GM18858 (cell line): ENCODE results near the gene MAPK4.
"Not testable (repeated sequence)": the region's sequence is repeated elsewhere in the genome, so short reads cannot be mapped to it uniquely, and the experiment has no call there.

Experiments
- ATAC-seq: cut with Tn5 transposase; IDR thresholded peaks from one replicate; pipeline ENCODE4 v1.9.1; 2021; ENCODE audit not compliant: unreplicated experiment

MAPK4 gene

GRCh38 chr18:50679056-50679455, 119.2 kb downstream of the MAPK4 start:
- ATAC-seq, result no peak

DNA sequence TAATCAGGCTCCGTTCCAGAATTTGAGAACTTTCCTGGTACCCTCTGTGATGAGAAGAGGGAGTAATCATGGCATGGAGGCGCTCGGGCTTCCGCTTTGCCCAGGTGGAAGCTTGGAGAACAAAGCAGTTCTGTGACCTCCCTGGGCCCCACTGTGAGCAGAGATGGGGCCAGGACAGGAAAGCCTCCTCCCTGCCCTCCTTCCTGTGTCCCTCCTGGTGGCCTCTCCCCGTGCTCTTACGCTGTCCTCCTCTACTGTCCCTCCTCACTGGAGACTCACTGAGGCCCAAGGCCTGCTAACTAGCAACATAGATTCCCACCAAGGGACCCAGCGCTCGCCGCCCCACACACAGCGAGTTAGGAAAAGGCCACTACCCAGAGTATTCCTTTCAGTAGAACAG, 119.8 kb downstream of the MAPK4 start:
- no peak for ATAC-seq

GRCh38 chr18:50680966-50681365, 121.1 kb downstream of the MAPK4 start:
- no peak for ATAC-seq

GRCh38 chr18:50682852-50683251, 123.0 kb downstream of the MAPK4 start:
- ATAC-seq, result no peak

GRCh38 chr18:50686409-50686808, 126.5 kb downstream of the MAPK4 start:
- ATAC-seq, result no peak

DNA sequence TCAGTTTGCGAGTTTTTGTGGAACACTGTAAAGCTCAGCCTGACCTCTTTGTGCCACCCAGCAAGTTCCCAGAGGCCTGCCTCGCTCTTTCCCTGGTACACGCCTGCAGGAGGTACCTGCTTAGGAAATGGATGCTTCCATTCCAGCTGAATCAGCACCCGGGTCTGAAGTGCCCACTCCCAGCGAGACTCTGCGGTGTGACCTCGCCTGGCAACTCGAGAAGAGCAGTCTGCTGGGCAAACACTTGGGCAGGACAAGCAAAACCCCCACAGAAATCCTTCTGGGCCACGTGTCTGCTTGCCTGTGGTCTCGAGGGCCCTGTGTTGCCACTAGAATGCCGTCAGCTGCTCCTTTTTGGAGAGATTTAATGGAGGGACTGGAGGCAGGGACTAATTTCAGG, 127.6 kb downstream of the MAPK4 start:
- no peak for ATAC-seq

DNA sequence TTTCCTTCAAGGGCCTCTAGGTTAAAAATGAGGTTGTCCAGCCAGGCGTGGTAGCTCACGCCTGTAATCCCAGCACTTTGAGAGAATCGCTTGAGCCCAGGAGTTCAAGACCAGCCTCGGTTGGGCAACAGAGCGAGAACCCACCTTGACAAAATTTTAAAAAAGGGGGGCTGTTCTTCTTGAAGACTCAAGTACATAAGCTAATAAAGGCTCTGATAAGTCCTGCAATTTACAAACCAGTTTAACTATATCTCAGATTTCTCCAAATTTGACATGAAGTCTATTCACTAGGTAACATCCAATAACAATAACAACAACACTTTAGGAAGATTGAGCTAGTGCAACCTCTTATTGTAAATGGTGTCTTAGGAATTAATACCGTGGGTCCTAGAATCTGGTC, 129.7 kb downstream of the MAPK4 start:
- ATAC-seq, result no peak

- no peak for ATAC-seq
Measured at GRCh38 chr18:50694147-50694546, 134.3 kb downstream of the MAPK4 start.

DNA sequence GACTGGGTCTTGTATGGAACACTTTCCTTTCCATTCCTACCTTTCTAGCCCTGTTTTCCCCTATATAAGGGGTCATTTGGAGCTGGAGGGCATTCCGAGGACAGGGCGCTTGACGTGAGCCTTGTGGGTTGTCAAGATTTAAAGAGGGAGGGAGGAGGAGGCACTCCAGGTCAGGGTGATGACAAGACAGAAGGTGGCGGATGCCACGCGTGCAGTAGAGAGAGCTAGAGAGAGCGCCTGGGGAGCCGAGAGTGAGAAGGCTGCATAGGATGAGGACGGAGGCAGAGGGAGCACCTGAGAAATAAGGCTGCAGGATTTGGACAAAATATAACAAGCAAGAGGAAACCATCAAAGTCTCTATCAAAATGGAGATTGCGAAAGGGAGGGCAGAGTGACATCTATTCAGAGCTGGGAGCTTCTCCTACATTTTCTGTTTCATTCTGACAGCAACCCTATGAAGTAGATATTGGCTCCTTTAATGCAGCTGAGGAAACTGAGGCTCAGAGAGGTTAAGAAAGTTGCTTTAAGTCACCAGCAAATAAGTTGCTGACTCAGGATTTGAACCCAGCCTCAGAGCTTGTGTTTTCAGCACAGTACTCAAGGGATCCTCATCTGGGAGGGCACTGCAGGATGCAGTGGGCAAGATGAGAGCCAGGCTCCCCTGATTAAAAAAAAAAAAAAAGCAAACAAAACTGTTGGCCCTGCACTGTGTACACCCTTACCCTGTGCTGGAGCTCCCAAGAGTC, 135.7 kb downstream of the MAPK4 start:
- ATAC-seq, result no peak

- ATAC-seq, result no peak
Measured at GRCh38 chr18:50696436-50696835, 136.5 kb downstream of the MAPK4 start.

DNA sequence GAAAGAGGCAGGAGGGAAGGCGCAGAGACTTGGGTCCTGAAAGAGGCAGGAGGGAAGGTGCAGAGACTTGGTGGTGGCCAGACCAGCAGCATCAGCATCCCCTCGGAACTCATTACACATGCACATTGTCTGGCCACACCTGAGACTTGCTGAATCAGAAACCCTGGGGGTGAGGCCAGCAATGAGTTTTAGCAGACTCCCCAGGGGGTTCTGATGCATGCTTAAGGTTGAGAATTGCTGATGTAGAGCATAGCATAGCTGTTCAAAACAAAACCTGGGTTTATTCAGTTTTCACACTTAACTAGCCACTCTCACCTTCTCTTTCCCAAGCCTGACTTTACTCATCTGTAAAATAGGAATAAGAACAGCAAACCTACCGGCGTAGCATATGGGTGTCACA, 137.0 kb downstream of the MAPK4 start:
- ATAC-seq, result peak; percentile 72

GRCh38 chr18:50697509-50697908, 137.6 kb downstream of the MAPK4 start:
- peak; percentile 14 for ATAC-seq

GRCh38 chr18:50700245-50701165, 140.6 kb downstream of the MAPK4 start:
- ATAC-seq, result no peak

- no peak for ATAC-seq
Measured at GRCh38 chr18:50704357-50704940, 144.6 kb downstream of the MAPK4 start.

DNA sequence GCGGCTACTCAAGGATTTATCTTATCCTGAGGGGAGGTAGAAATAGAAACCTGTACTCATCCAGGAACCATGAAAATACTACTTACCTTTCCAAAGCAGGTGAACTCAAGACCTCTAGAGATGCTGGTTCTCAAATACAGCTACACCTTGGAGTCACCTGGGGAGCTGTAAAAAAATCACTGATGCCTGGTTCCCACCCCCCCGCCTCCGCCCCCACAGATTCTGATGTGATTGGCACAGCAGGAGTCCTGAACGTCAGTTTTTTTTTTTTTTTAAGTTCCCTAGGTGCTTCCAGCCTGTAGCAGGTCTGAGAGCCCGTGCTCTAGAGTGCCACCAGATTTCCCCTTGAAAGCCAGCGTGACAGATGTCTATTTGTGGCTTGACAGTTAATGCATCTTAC, 146.3 kb downstream of the MAPK4 start:
- ATAC-seq, result no peak

GRCh38 chr18:50706651-50707050, 146.8 kb downstream of the MAPK4 start:
- no peak for ATAC-seq

- not testable (repeated sequence) for ATAC-seq
Measured at GRCh38 chr18:50707297-50707696, 147.4 kb downstream of the MAPK4 start.

DNA sequence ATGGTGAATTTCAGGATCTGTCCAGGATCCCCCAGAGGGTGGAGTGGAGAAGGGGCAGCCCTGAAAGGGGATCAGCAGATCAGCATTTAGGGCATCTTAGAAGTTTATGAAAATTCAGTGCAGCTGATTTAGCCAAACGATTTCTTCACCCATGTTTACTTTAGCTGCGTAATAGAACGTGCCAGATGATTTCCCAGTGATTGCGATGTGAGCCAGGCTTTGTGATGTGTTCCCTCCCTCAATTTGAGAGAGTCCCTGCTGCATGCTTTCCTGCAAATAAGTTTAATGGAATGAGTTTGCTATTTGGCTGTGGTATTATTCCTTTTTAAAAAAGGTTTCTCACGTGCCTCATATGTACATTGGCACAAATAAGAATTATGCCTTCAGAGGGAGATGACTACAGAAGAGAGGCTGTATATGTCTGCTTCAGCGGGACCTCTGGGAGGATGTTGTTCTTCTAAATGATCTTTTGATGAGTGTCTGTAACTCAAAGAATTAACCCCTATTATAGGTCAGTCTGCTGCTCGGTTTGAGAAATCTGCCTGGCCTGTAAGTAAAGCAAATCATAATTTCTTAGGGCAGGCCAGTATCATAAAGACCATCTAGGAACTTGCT, 148.1 kb downstream of the MAPK4 start:
- ATAC-seq, result no peak

DNA sequence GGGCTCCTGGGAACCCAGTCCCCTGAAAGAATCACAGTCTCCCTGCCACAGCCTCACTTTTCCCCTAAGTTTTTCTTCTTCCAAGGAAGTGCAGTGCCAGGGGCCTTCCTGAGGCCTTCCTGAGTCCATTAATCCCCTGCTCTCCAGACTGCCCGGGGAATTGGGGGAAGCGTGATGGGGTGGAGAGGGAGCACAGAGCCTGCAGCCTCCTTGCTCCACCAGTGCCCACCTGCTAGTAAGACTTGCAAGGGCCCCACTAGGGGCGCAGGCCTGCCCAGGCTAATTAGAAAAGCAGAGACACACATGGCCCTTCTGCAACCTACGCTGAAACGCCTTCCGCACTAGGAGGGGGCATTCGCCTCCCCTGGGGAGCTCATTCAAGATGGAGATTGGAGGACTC, 149.3 kb downstream of the MAPK4 start:
- no peak for ATAC-seq

GRCh38 chr18:50711386-50711785, 151.5 kb downstream of the MAPK4 start:
- ATAC-seq, result no peak

GRCh38 chr18:50715919-50716318, 156.0 kb downstream of the MAPK4 start:
- no peak for ATAC-seq
